OCI-M2 (cell line): Measurements from ENCODE around the gene CTIF.

ENCODE experiments used
- DNase-seq: peaks from one replicate; lab custom pipeline; 2025; ENCODE audit not compliant: unreplicated experiment; lab: John Stamatoyannopoulos, UW

CTIF gene

DNA sequence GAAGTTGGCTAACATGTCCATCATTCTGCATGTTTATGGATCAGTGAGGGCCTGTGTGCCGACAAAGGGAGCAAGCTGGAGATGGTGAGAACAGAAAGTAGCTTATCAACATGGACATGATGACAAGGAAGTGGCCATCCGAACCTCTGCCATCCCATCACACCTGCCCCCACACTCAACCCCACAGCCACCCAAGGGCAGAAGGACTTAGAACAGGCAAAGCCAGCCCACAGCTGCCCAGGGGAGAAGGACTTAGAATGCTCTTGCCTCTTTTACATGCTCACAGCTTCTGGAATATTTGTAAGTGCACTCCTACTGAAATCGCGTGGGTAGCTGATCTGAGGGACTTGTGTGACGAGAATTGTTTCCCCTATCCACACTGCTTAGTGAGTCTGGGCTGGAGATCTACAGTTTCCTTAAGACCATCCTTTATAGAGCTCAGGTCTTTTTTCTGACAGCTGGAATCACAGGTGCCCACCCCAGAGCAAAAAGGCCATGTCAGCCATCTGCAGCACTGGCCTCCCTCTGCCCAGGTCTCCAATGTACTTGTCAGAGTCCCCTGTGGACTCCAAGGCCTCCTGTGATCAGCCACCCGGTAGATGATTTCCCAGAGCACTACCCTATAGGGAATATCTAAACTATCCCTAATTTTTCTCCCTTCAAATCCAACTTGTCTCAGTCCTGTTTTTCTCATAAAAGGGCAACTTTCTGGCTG lies 257.8 kb downstream of the CTIF start:
- DNase-seq, result no peak

DNA sequence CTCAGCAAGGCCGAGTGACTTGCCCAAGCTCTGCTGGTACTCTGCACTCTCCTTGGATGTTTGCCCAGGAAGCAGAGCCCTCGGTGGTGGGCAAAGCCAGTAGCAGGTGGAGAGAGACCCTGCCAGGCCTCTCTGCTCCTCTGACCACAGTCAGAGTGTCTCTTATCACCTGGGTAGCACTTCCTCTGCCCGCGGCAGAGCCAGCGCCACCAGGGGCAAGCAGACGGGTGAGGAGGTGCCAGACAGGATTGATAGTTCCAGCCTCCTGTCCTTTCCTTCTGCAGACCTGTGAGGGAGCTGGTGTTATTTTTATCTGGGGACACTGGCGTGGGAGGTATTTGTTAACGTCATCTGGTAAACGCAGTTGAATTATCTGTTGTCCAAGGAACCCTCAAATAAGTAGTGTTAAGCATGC lies 259.0 kb downstream of the CTIF start:
- no peak for DNase-seq

DNA sequence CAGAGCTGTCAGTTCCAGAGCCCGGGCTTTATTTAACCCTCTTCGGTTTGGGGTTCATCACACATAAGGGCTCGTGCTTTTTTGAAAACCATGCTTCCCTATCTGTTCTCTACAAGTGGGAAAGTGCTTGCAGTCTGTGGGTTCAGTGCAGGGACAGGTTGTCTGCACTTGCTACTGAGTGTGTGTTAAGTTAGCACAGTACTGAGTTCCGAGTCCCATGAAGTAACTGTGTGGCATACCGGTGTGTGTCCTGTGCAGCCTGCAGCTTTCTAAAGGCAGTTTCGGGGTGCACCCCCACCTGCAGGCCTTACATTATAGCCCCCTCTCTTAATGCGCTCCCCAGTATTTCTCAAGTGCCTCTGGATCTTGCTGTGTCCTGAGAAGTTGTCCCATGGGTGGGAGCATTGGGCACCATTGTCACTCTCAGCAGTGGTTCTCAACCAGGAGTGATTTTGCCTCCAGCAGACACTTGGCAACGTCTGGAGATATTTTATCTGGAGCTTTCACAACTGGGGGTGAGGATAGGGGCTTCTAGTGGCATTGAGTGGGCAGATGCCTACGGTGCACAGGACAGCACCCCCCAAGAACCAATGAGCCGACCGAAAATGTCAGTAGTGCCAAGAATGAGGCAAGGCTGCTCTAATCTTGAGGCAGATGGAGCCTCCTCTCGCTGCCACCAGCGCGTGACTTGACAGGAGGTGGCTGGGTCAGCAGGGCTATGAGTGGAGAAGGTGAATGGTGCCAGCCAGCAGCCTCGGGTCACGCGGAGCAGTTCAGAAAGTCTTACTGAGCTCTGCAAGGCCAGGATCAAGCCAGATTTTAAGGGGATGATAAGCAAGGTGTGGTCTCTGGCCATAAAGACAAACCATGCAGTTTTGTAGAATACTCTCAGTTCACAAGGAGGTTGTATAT lies 259.8 kb downstream of the CTIF start:
- DNase-seq, result no peak

DNA sequence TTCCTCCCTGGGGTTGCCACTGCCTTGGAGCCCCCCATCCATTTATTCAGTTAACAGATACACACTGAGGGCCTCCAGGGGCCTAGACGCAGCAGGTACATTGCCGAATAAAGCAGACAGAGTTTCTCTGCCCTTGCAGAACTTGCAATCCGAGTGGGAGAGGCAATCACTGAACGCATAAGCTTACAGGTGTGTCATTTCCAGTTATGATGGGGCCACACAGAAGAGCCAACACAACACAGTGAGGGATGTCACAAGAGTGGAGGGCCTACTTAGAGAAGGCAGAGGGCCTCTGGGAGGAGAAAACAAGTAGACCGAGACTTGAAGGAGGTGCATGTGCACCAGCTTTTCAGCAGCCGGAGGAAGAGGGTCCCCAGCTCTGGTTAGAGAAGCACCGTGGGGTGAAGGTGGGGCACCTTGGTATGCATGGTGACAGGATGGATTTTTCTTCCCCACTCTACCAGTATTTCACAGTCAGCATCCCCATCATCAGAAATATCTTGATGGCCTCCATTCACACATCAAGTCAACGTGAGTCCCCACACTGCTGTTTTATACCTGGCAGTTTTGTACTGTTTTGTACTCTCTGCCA lies 261.0 kb downstream of the CTIF start:
- DNase-seq, result no peak

DNA sequence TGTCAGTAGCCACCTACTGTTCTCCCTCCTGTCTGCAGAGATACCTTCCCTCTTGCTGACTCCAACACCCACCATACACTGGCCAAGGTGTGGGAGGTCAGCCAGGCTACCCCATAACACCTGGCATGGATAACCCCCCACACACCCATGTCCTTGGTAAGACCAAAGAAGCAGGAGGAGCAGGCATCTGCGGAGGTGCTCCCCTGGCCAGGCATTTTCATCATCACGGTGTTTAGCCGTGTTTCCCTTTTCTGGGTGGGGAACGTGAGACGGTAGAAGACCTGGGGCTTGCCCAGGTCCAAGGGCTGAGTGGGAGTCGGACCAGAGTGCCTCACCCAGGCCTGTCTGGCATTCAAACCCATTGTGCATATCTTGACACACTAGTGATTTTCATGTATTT lies 261.6 kb downstream of the CTIF start:
- no peak for DNase-seq

DNA sequence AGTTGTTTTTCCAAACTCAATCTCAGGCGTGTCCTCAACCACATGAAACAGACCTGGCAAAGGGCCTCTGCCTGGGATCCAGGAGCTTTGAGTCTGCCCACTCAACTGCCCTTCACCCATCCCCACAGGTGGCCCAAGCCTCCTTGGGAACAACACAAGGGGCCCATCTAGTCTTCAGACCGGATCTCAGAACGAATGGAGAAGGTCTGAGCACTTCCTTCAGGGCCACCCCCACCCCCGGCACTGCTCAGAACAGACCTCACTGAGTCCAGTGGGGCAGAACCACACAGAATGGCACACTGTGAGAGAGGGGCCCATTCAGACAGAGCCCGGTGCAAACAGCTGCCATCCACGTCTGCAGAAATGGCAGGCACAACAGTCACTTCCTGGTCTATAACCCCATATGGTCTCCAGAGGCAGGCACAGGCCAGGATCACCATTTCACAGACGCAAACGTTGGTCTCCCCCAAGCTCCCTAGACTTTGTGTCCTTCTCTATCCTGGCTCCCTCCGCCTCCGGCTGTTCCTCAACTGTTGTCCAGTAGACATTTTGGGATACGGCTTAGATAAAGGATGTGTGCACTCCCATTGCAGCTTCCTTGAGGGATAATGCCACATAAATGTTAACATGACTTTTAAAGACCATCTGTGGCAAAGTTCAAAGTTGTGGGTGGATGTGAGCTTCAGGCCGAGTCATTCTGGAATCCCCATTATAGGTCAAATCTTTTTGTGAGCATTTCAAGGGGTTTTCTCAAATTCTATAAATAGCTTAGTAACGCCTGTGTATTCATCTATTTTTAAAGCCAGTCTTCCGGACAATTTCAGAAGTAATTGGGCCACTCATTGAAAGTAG lies 262.3 kb downstream of the CTIF start:
- no peak for DNase-seq

DNA sequence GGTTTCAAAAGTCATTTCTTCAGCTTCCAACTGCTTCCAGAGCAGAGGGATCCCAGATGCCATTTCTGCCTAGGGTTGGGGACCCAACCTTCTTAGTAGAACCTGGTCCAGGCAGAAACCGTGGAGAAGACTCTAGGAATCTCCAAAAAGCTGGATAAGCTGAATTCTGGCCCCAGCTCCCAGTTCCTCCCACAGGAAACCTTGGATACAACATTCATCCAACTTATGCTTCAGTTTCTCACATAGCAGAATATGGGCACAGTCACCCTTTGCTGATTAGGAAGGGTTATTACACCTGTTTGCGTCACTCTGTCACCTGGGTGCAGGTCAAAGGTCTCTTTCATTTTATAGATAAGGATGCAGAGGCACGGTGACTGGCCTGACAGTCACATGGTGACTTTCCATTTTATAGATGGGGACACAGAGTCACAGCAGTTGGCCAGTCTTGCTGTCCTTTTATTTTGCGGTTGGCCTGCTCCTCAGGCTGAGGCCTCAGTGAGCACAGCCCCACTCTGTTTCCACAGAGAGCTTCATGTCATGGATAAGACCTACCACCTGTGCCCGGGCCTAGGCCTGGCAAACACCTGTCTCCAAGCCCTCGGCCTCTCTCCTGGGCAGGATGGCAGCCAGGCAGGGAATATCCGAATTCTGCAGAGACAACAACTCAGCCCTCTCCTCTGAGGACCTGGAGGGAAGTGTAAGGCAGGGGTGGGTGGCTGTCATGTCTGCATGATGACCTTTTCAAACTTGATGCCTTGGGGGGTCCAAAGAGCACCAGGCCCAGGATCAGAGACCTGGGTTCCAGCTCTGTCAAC lies 263.1 kb downstream of the CTIF start:
- DNase-seq, result no peak

DNA sequence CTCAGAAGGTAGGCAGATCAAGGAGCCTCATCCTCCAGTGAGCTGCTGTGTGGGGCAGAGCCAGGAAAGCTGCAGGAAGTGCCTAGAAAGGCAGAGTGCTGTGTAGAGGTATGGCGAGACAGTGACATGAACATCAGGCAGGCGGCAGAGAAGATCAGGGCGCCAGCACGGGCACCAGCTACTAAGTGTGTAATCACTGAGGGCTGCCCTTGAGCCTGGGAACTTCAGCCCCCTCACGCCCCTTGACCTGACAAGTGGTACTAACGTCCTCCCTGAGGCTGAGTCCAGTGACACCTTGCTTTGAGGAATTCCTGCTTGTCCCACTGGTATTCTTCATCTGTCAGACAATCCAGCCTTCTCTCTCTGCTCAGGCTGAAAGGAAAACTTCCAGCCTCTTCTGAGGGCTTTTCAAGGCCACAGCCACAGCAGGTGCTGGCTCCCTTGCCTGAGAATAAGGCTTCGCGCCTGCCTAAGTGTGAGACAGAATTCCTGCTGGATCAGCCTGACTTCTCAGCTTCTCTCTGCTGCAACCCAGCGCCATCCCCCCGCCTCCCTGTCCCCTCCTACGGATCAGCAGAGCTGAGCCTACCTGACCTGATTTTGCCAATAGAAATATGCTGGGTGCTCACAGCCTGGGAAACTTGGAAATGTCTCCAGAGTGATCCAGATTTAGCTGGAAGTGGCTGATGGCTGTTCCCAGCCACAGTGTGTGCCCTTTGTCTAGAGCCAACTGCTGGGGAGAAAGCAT lies 263.9 kb downstream of the CTIF start:
- DNase-seq, result no peak

DNA sequence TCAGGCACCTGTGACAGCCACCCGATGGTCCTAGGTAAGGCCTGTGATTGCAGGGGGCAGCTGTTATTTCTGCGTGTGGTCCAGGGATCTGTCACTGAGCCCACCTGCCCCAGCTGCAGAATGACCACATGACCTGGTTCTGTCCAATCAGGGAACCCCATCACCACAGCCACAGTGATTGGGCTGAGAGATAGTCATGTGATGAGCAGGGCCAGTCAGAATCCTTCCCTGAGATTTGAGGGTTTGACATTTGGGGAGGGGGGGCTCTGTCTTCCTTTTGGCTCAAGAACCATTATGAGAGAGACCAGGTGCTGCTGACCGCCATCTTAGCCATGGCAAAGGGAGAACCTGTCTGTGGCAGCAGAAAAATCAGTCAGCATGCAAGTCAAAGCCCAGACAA lies 264.7 kb downstream of the CTIF start:
- DNase-seq, result no peak

DNA sequence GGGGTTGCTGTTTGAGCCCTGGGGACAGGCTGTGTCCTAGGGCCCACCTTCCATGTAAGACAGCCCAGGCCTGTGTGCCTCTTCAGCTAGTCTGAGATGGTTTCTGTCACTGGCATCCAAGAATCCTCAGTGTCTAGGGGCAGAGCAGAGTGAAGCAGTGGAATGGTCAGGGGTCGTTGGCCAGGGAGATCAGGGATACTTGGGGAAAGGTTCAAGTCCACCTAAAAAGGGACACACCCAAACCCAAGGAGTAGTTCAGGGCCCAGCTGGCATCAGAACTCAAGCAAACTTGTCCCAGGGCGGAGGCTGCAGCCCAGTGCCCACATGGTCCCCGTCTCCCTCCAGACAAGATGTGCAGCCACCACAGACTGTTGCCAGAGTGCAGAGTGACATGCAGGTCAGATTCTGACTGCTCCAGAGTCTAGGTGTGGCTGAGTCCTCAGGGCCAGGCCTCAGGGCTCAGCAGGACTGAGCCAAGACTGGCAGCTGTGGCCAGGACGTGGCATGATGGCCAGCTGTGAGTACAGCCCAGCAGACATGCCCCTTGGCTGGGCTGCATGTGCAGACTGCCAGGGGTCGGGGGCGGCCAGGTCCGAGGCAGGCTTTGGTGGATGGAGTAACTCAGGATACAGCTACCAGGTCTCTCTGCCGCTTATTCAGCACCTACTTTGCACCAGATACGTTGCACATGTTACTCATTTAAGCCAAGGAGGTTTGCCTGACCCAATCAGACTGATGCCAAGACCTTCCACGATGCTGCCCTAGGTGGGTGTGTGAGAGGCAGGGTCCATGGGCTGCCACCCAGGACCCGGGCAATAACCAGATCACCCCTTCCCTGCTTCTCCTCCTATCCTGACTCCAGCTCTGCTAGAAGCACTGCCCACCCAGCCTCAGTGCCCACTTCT lies 265.4 kb downstream of the CTIF start:
- DNase-seq, result no peak

DNA sequence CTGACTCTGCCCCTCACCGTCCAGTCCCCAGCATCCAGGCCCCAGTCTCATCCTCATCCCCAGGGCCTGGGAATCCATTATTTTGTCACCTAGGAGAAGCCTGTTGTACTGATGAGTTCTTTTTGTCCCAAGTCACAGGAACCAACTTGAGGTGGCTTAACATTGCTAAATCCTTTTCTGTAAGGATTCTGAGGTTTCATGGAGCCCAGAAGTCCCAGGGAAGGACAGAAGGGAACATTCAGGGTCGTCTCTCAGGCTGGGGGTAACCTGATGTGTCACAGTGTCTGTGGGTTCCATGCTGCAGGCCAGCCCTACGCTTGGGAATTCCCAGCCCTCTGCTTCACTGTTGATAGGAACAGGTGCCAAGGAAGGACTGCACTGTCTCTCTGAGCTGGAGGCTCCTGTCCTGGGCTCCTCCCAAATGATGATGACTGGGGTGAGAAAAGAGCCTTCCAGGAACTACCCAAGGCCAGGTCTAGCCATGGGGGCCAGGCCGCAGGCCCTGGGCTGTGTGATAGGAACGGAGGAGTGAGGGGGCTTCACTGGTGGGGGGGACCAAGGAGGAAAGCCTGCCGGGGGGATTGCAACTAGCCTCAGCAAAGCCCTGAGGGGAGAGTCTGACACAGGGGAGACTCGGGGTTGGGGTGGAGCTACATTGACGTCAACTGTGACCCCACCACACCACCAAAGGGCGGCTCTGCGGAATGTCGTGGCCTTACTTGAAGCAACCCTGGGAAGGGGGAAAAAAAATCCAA lies 266.2 kb downstream of the CTIF start:
- no peak for DNase-seq

DNA sequence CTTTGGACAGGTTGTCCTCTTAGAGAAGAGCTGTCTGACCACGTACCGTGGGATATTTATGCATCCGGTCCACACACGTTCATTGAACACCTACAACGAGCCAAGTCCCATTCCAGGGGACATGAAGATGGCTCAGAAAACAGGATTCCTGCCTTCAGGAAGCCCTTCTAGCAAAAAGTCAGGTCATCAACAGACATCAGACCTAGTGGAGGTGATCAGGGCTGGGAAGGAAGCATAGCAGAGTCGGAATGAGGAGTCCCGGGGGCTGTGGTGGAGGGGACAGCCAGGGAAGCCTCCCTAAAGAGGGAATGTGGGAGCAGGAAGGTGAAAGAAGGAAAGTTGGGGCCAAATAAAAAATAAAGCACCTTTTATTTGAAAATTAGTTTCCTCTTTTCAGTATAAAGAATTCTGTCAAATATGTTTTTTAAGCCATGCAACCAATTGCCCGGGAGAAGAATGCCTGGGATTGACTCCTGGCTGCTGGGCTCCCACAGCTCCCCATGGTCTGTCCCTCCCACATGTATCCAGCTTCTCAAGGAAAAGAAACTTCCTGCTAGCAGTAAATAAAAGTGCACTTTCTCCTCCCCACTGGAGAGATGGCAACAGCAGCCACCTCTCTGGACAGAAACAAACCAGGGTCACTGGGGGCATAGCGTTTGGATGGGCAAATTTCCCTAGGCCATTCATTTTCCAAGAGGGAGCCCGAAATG lies 267.1 kb downstream of the CTIF start:
- no peak for DNase-seq

DNA sequence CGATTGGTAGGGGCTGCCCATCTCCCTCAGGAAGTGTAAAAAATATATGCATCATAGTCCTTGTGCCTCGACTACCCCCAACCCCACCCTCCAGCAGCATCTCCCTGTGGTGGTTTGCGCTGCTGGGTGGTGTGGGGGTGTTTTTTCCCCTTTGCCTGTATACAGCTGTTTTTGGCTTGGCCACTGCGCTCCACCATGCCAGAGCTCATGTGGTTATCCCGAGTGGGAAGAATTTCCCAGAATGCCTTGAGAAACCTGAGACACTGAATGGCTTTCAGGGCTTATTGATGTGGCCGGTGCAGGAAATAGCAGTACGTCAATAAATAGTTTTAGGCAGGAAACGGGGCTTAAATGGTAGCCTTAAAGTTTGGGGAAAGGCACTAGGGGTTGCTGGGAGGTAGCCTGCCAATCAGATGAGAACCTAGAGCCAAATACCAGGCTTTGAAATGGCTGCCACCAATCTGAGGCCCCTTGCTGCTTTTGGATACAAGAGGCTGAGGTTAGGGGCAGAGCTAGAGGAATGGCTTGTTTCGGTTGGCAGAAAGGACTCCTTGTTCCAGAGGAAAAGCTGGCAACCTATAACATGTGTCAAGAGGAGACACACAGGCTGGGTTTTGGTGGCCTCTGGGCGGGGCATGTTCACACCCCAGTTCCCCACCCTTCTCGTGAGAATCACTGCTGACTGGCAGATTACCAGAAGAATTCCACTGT lies 267.9 kb downstream of the CTIF start:
- no peak for DNase-seq

DNA sequence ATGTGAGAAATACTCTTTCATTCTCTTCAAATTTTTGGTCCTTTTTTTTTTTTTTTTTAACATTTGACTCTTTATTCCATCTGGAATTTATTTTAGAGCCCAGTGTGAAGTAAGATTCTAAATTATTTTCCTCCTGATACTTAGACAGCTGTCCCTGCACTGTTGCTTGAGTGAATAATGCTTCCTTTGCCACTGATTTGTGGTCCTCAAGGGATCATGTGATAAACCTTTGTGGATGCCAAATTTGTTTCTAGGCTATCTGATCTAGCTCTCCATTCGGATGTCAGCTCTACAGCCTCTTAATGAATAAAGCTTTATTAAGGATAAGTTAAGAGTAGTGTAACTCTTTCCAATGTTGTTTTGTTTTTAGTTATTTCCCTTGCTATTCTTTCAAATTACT lies 269.6 kb downstream of the CTIF start:
- no peak for DNase-seq

DNA sequence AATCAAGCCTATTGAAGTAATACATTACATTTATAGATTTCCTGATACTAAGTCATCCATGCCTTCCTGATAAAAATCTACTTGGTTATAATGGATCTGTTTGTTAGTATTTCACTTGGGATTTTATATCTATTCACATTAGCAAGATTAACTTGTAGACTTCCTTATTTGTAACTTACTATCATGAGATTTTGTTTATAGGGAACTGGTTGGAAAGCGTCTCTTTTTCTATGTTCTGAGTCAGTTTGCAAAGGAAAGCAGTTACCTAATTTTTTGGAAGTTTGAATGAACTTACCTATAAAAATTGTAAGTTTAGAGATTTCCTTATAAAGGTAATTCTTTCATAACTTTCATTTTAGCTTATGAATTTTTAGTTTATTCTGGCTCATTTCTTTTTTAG lies 270.5 kb downstream of the CTIF start:
- no peak for DNase-seq

DNA sequence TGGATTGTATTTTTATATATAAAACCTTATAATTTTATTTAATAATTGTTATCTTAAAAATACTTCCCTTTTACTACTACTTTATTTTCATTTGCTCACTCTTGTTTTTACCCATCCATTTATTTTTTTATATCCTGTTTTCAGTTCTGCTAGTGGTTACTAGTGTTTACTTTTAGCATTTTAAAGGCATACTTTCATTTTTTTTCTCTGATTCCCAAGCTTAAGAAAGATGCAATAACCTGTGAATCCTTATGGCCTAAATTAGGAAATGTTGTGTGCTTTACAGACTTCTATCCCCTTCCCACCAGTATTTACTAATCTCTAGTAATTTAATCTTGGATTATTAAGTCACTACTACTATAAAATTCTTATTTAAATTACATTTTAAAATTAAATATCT lies 272.0 kb downstream of the CTIF start:
- no peak for DNase-seq

DNA sequence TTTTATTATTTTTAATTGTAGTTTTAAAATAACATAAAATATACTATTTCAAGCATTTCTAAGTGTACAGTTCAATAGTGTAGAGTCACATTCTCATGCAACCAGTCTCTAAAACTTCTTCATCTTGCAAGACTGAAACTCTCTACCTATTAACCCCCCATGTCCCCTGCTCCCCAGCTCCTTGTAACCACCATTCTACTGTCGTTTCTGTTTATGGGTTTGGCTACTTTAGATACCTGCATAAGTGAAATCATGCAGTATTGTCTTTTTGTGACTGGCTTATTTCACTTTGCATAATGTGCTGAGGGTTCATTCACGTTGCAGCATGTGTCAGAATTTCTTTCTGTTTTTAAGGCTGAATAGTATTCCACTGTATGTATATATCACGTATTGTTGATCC lies 272.6 kb downstream of the CTIF start:
- DNase-seq, result no peak
